ENCODE data around the gene POLR2A.

GRCh38 chr17:7495906-7496434 is 11.8 kb downstream of the POLR2A start:
- TF ChIP-seq EZH2phosphoT487 (IDR thresholded peaks at IDR 0.05; ENCODE audit: insufficient read depth, low read depth), result no peak
- TF ChIP-seq EZH2 (IDR thresholded peaks at IDR 0.05; ENCODE audit: insufficient read depth, poor library complexity, severe bottlenecking), result no peak
